PC-3 (cell line): Measurements from ENCODE around the gene GTF2E1. TPM values are rescaled to one million over a fixed set of nuclear protein-coding genes. Genes with fewer than 3 reads are reported as not detected.
"Not testable (repeated sequence)": the region's sequence is repeated elsewhere in the genome, so short reads cannot be mapped to it uniquely, and the experiment has no call there.

Experiments
- ATAC-seq: fragments of 200-7000 bp; cut with Tn5 transposase; 2 replicates; pipeline ENCODE4 v1.9.1; 2020; ENCODE audit warnings: mild to moderate bottlenecking, moderate library complexity
- BruUV-seq: library from RNA; stranded (reverse); fragments of 400-500 nt; replicated peaks from 2 replicates; lab custom pipeline; 2021; lab: Mats Ljungman, UMichigan
- CTCF ChIA-PET: fragments of 300-600 bp; sonication (Branson Sonifier 250); formaldehyde crosslinking; loops from one replicate; lab custom pipeline; 2022; ENCODE audit warnings: antibody characterized with exemption; lab: Charles Lee
- POLR2A ChIA-PET: fragments of 300-600 bp; sonication (Branson Sonifier 250); formaldehyde crosslinking; loops from one replicate; lab custom pipeline; 2022; ENCODE audit warnings: antibody characterized with exemption; ENCODE audit not compliant: unreplicated experiment; lab: Charles Lee
- DNase-seq: peaks from one replicate; pipeline ENCODE4 v3.0.0-alpha.2; 2015
- H2AFZ ChIP-seq: fragments of 300-600 bp; sonication (generic); 2 replicates; pipeline ENCODE4 v1.6.0; 2016; ENCODE audit warnings: antibody characterized with exemption, low read length
- H3F3A ChIP-seq: fragments of 300-600 bp; sonication (generic); one replicate; pipeline ENCODE4 v1.6.0; 2017; ENCODE audit warnings: antibody characterized with exemption, low read length, control low read depth, mild to moderate bottlenecking; ENCODE audit not compliant: unreplicated experiment
- H3K27ac ChIP-seq: fragments of 300-600 bp; sonication (generic); 2 replicates; pipeline ENCODE4 v1.5.1; 2016; ENCODE audit warnings: mild to moderate bottlenecking, low read length
- H3K27me3 ChIP-seq: fragments of 300-600 bp; sonication (generic); 2 replicates; pipeline ENCODE4 v1.6.1; 2016; ENCODE audit warnings: low read length, mixed read lengths
- H3K36me3 ChIP-seq: fragments of 300-600 bp; sonication (generic); 2 replicates; pipeline ENCODE4 v1.6.1; 2016; ENCODE audit warnings: low read depth, mixed run types, low read length, mixed read lengths
- H3K4me1 ChIP-seq: fragments of 300-600 bp; sonication (generic); 2 replicates; pipeline ENCODE4 v1.5.1; 2016; ENCODE audit warnings: low read length; ENCODE audit not compliant: insufficient read depth
- H3K4me2 ChIP-seq: fragments of 300-600 bp; sonication (generic); 2 replicates; pipeline ENCODE4 v1.6.0; 2016; ENCODE audit warnings: low read length
- H3K4me3 ChIP-seq: fragments of 300-600 bp; sonication (generic); 2 replicates; pipeline ENCODE4 v1.5.1; 2016; ENCODE audit warnings: mild to moderate bottlenecking, low read length, mixed read lengths
- H3K79me2 ChIP-seq: fragments of 300-600 bp; sonication (generic); 2 replicates; pipeline ENCODE4 v1.6.1; 2017; ENCODE audit warnings: low read length, mixed read lengths
- H3K9ac ChIP-seq: fragments of 300-600 bp; sonication (generic); 2 replicates; pipeline ENCODE4 v1.6.0; 2016; ENCODE audit warnings: mild to moderate bottlenecking, low read length
- H3K9me2 ChIP-seq: fragments of 300-600 bp; sonication (generic); replicated peaks from 2 replicates; pipeline ENCODE4 v1.6.1; 2016; ENCODE audit warnings: mixed run types, low read length, mixed read lengths
- H3K9me3 ChIP-seq: fragments of 300-600 bp; sonication (generic); 2 replicates; pipeline ENCODE4 v1.6.1; 2016; ENCODE audit warnings: low read length, mixed read lengths
- H4K20me1 ChIP-seq: fragments of 300-600 bp; sonication (generic); 2 replicates; pipeline ENCODE4 v1.6.1; 2016; ENCODE audit warnings: low read length, mixed read lengths
- EZH2 ChIP-seq: fragments of 300-600 bp; sonication (generic); IDR thresholded peaks from one replicate; pipeline ENCODE4 v1.6.1; 2017; ENCODE audit warnings: antibody characterized with exemption, mild to moderate bottlenecking, low read length; ENCODE audit not compliant: unreplicated experiment
- EZH2phosphoT487 ChIP-seq: fragments of 300-600 bp; sonication (generic); IDR thresholded peaks from 2 replicates; pipeline ENCODE4 v1.6.1; 2018; ENCODE audit warnings: mild to moderate bottlenecking, antibody characterized with exemption, low read length, borderline replicate concordance
- intact Hi-C: fragments of 100-400 bp; cut with micrococcal nuclease; formaldehyde crosslinking; loops from 2 replicates; pipeline ENCODE4 v1.9.0; 2023
- total RNA-seq: library from RNA; depleted of rRNA; stranded (reverse); fragments of >200 nt; gene quantifications from 2 replicates; pipeline ENCODE4 v1.2.3, GENCODE V29; 2014
- TF ChIP-seq, protein P1 (sequence below): fragments of 300-600 bp; sonication (generic); conservative IDR thresholded peaks from 2 replicates; pipeline ENCODE4 v1.5.1; 2017; ENCODE audit warnings: antibody characterized with exemption, low read depth, mild to moderate bottlenecking, low read length

The GTF2E1 gene
- total RNA-seq, 1 experiment from 2014 or later: 15.2 TPM

DNA sequence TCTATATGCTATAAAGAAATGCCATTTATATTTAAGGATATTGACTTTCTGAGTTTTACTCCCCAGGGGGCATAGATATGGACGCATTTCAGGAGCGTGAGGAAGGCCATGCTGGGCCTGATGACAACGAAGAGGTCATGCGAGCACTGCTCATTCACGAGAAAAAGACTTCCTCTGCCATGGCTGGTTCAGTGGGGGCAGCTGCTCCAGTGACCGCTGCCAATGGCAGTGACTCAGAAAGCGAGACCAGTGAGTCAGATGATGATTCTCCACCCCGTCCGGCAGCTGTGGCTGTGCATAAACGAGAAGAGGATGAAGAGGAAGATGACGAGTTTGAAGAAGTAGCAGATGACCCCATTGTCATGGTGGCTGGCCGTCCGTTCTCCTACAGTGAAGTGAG lies 38.4 kb downstream of the GTF2E1 start:
- H3K9me2 ChIP-seq: no peaks in the 10 kb centered on the region
- ChIA-PET CTCF (interaction anchor here (1.3 kb wide), 1 partner anchor 14 kb away, joined by 4 read pairs; no protein-coding TSS in a partner anchor), POLR2A (no interaction called here)
- ATAC-seq: peak; percentile 100
- H3K4me2 ChIP-seq: peak overlapping the region; percentile 35
- peaks cover 15% of the 10 kb centered on the region for H3K4me1 ChIP-seq
- no peak overlapping the region for H3K9ac ChIP-seq
- H3K4me3 ChIP-seq: no peak overlapping the region
- H2AFZ ChIP-seq: peak overlapping the region; percentile 16; the same call in 1 of the 2 replicates
- no peaks in the 10 kb centered on the region for H3K79me2 ChIP-seq
- H4K20me1 ChIP-seq: no peaks in the 10 kb centered on the region
- TF ChIP-seq, protein P1, sequence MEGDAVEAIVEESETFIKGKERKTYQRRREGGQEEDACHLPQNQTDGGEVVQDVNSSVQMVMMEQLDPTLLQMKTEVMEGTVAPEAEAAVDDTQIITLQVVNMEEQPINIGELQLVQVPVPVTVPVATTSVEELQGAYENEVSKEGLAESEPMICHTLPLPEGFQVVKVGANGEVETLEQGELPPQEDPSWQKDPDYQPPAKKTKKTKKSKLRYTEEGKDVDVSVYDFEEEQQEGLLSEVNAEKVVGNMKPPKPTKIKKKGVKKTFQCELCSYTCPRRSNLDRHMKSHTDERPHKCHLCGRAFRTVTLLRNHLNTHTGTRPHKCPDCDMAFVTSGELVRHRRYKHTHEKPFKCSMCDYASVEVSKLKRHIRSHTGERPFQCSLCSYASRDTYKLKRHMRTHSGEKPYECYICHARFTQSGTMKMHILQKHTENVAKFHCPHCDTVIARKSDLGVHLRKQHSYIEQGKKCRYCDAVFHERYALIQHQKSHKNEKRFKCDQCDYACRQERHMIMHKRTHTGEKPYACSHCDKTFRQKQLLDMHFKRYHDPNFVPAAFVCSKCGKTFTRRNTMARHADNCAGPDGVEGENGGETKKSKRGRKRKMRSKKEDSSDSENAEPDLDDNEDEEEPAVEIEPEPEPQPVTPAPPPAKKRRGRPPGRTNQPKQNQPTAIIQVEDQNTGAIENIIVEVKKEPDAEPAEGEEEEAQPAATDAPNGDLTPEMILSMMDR: no peak
- TF ChIP-seq EZH2 (no peak), EZH2phosphoT487 (no peak)
- H3F3A ChIP-seq: no peaks in the 10 kb centered on the region
- no peaks in the 10 kb centered on the region for H3K27me3 ChIP-seq
- BruUV-seq: no TSS peak
- peaks cover 24% of the 10 kb centered on the region for H3K36me3 ChIP-seq
- intact Hi-C loops: no loop called here
- H3K27ac ChIP-seq: peak overlapping the region; percentile 69
- DNase-seq: peak; percentile 95
- no peaks in the 10 kb centered on the region for H3K9me3 ChIP-seq

DNA sequence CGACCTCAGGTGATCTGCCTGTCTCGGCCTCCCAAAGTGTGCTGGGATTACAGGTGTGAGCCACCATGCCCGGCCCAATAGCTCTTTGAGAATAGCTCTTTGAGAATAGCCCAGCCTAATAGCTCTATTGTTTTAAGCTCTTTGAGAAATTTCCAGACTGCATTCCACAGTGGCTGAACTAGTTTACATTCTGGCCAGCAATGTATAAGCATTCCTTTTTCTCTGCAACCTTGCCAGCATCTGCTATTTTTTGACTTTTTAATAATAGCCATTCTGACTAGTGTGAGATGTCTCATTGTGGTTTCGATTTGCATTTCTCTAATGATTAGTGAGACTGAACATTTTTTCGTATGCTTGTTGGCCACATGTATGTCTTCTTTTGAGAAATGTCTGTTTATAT lies 43.3 kb downstream of the GTF2E1 start:
- BruUV-seq, ATAC-seq, intact Hi-C loops, POLR2A ChIA-PET, H2AFZ ChIP-seq, H3K4me3 ChIP-seq, H3K79me2 ChIP-seq, H3K27ac ChIP-seq, H3K9ac ChIP-seq, H3K9me3 ChIP-seq, H3K27me3 ChIP-seq, H3K36me3 ChIP-seq, H3K4me2 ChIP-seq, H4K20me1 ChIP-seq, H3K4me1 ChIP-seq, DNase-seq, H3F3A ChIP-seq, H3K9me2 ChIP-seq: not testable (repeated sequence)
- CTCF ChIA-PET: interaction anchor here (0.6 kb wide), 1 partner anchor 9 kb away, joined by 3 read pairs; no protein-coding TSS in a partner anchor

DNA sequence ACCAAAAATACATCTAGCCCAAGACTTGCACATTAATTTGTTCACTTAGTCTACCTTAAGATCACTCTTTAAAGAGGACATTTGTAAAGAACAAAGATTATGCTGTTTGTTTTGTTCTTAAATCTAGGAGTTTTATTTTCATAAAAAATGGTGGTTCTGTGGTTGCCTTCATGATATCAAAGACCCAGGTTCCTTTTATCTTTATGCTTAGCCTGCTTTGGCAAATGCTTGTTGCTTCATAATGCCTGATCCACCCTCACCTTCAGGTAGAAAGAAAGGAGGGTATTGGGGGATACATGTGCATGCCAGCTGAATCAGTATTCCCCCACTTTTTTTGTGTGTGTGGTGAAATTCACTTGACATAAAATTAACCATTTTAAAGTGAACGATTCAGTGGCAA lies 48.5 kb downstream of the GTF2E1 start:
- CTCF ChIA-PET: no interaction called here
- no peaks in the 10 kb centered on the region for H3K36me3 ChIP-seq
- H3K79me2 ChIP-seq: no peaks in the 10 kb centered on the region
- no peak overlapping the region for H3K4me2 ChIP-seq
- no TSS peak for BruUV-seq
- ATAC-seq (no peak), DNase-seq (no peak)
- H2AFZ ChIP-seq: no peak overlapping the region
- H4K20me1 ChIP-seq: no peaks in the 10 kb centered on the region
- TF ChIP-seq EZH2: no peak
- TF ChIP-seq EZH2phosphoT487: no peak
- TF ChIP-seq, protein P1: no peak
- intact Hi-C loops: no loop called here
- H3K27ac ChIP-seq: no peak overlapping the region
- POLR2A ChIA-PET: no interaction called here
- no peaks in the 10 kb centered on the region for H3K27me3 ChIP-seq
- no peaks in the 10 kb centered on the region for H3K9me2 ChIP-seq
- H3K9ac ChIP-seq: no peak overlapping the region
- H3K4me1 ChIP-seq: peaks cover 28% of the 10 kb centered on the region
- no peak overlapping the region for H3K4me3 ChIP-seq
- no peaks in the 10 kb centered on the region for H3K9me3 ChIP-seq
- H3F3A ChIP-seq: no peaks in the 10 kb centered on the region
